GM19324 (cell line): Measurements from ENCODE around the gene TNFAIP3.
"Not testable (repeated sequence)": the region's sequence is repeated elsewhere in the genome, so short reads cannot be mapped to it uniquely, and the experiment has no call there.

Source experiments
- ATAC-seq: cut with Tn5 transposase; IDR thresholded peaks from one replicate; pipeline ENCODE4 v1.9.1; 2021; ENCODE audit warnings: mild to moderate bottlenecking, moderate library complexity; ENCODE audit not compliant: unreplicated experiment, low FRiP score

Gene TNFAIP3

DNA sequence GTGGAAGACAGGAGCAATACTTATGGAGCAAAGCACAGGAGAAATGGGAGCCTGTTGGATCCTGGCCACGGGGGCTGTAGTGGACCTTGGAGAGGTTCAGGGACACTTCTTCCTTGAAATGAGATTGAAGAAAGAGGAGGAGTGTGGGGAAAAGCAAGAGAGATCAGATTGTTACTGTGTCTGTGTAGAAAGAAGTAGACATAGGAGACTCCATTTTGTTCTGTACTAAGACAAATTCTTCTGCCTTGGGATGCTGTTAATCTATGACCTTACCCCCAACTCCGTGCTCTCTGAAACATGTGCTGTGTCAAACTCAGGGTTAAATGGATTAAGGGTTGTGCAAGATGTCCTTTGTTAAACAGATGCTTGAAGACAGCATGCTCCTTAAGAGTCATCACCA lies 22.7 kb upstream of the TNFAIP3 start:
- not testable (repeated sequence) for ATAC-seq

DNA sequence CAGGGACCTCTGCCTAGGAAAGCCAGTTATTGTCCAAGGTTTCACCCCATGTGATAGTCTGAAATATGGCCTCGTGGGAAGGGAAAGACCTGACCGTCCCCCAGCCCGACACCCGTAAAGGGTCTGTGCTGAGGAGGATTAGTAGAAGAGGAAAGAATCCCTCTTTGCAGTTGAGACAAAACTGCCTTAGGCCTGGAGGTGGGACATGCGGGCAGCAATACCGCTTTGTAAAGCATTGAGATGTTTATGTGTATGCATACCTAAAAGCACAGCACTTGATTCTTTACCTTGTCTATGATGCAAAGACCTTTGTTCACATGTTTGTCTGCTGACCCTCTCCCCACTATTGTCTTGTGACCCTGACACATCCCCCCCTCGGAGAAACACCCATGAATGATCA lies 22.3 kb upstream of the TNFAIP3 start:
- not testable (repeated sequence) for ATAC-seq

DNA sequence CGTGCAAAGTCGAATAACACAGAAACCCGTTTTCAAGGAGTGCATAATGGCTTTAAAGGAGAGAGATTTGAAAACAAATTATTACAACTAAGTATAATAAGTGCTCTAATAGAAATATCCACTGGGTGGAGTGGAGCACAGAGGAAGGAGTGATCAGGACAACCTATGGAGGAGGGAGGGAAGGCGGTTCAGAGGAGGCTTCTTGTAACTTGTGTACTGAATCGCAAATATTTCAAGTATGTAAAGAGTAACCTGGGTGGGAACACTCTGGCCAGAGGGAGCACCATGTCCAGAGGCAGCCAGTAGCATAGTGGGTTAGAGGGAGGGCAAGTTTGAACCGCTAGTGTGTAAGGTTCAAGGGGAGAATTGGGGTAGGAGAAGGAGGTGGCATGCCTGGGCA lies 21.6 kb upstream of the TNFAIP3 start:
- ATAC-seq: no peak

DNA sequence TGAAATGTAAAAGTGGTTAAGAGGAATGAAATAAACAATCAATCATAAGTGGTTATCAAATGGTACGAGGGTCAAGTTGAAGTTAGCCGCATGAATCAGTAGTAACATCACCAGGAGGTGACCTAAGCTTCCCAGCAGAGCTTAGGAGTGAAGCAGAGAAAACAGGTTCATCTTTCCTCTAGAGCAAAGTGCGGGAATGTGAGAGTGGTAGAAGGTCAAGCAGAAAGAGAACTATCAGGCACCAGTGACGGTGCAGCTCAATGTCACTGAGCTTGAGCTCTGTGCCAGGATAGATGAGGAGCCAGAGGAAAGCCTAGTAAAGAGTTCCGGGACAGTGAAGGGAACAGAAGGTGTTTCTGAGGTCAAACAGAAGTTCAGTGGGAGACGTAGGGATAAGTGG lies 20.8 kb upstream of the TNFAIP3 start:
- ATAC-seq: no peak

DNA sequence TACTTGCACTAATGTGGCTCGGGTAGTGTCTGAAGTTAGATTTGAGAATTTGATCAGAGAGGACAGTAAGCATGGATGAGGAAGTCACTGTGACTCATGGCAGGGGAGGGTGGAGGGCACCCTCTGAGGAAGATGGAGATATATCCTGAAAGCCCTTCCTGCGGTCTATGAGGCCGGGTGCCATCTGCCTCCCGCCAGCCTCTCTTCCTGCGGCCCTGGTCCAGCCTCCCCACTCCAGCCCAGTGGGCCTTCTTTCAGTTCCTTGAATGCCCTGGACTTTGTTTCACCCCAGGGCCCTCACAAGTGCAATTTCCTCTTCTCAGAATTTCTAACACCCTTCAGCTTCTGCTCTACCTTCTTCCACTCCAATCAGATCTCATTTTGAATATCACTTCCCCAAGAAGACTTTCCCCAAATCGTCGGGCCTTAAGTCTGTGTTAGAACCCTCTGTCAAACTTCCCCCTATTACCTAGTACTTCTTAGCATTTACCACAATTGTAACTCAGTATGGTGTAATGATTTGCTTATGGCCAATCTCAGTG lies 20.2 kb upstream of the TNFAIP3 start:
- no peak for ATAC-seq

DNA sequence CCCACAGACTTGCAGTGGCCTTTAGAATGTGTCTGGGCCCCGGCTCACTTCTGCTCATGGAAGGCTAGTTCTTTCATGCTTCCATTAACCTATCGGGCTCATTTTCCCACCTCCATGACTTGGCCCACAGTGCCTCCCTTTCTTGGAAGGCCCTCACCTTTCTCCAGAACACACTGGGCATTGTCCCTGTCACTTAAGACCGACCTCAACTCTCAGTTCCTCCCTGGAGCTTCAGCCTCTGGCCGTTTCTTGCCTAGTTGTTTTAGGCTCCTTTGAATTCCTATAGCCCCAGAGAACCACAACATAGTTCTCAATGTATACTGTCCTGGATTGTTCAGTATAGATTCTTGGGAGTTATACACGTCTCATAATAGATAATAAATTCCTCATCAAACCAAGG lies 19.3 kb upstream of the TNFAIP3 start:
- ATAC-seq: no peak

DNA sequence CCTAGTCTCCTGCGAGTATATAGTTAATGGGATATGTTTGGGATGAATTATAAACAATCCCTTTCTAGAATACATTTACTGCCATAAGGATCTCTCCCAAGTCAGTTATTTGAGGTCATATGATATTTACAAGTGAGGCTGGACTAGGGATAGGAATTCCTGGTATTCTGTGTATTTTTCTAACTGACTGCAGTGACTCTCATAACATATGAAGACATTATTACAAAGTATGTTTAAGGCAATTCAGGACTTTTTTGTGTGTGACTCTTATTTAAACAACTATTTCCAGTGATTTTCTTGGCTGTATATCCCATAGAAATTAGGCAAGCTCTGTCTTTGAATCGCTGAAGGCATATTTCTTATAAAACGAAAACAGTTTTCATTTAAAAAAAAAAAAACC lies 18.4 kb upstream of the TNFAIP3 start:
- ATAC-seq: no peak

DNA sequence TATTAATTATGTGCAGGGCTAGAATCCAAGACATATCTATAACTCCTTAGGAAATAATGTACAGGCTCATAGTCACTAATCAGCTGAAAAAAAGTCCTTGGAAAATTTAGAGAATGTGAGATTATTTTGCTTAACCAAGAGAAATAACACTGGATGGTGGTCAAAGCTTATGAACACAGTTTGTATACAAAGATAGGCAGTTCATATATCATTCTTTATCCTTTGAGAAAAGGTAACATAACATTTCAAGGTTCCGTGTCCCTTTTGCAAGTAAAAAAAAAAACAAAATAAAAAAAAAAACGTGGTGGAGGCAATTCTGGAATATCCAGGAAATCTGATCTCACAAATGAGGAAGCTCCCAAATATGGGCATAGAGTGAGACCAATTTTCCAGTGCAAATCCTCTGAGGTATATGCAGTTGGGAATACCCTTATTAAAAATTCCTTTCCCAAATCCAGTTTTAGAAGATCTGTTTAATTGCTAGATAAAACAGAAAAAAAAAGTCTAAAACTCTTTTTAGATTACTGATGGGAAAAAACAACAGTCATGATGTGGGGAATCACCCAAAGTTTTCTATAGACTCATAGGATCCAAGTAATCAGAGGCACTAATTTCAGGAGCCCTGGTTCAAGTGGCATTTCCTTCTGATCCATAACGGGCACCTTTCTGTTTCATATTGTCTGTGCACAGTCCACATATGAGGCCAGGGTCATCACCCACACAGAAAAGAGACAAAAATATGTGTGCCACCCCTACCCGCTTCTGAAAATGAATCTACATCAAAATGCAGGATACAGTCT lies 17.7 kb upstream of the TNFAIP3 start:
- no peak for ATAC-seq

DNA sequence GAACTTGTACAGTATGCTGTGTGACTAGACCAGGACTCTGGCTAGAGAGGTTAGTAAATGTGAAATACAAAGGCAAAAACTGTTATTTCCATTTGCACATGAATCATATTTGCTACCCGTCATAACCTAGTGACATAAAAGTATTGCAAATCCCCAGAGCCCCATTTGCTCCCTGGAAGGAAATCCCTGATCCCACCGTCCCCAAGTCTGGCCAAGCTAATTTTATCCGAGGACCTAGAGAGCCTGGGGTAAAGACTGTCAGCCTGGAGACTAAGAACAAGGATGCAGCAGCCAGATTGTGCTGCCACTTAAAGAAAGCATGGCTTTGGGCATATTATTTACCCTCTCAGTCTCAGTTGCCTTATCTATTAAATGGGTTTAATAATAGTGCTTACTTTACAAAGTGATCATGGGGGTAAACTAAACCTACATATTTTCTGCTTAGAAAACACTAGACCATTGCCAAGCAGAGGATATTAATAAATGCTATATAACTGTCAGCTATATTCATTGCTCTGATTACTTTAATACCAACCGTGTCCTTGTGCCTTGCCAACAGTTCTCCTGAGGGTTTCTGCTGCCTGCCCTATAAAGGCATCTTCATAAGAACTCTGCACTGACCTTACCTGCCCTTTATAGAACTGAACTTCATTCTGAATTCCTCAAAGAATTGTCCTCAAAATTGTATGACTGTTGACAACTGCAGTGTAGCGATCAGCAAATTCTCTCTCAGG lies 16.9 kb upstream of the TNFAIP3 start:
- no peak for ATAC-seq

DNA sequence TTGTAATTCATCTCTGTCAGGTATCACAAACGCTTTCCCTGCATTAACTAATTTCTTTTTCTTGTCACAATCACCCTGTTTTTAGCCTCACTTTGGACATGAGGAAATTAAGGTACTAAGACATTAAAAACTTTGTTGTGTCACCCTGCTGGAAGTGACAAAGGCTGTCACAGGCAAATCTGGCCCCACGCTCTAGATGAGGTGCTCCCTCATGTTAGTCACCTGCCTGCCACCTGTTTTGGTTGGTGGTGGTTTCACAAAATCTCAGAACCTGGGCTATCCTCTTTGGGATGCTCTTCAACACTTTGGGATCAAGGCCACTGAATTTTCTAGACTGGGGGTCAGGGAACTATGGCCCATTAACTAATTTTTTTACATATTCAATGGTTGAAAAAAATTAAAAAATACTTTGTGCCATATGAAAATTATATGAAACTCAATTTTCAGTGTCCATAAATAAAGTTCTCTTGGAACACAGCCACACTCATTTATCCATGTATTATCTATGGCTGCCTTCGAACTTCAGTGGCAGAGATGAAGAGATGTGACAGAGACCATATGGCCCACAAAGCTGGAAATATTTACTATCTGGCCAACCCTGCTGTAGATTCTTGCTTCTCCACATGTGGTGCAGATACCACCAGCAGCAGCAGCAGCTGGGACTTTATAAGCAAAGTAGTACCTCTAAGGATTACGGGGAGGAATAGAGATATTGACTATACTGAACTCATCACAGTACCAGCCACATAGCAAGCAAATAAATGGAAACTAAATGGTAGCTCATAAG lies 16.1 kb upstream of the TNFAIP3 start:
- ATAC-seq: no peak

DNA sequence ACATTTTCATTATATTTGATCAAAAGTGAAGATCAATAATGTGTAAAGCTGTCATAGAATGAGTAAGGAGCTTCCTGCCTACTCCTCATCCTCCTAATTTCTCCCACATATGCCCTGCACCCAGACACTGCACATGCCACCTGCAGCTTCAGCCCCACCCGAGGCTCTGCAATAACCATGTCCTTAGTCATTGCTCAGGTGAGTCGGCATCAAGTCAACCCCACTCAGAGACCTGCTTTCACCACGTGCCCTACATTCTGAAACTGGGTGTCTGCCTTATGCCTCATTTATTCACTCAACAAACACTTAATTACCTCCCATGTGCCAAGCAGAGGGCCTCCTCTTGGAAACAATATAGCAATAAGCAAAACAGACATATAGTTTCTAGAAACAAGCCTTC lies 15.4 kb upstream of the TNFAIP3 start:
- no peak for ATAC-seq

DNA sequence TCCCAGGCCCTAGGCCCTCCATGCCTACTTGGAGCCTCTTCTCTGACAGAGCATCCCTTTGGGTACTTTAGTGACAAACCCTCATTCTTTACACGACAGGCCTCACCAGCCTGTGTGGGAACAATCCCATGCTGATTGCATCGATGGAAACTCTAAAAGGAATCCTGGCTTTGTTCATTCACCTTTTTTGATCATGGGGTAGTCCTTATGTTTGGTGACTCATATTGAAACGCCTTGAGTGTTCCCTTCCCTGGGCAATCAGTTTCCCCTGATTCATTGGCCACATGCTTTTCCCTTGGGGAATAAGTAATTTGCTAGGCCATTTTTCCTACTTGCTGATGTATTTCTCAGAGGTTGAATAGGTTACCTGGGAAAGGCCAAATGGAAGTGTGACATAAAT lies 14.7 kb upstream of the TNFAIP3 start:
- no peak for ATAC-seq

DNA sequence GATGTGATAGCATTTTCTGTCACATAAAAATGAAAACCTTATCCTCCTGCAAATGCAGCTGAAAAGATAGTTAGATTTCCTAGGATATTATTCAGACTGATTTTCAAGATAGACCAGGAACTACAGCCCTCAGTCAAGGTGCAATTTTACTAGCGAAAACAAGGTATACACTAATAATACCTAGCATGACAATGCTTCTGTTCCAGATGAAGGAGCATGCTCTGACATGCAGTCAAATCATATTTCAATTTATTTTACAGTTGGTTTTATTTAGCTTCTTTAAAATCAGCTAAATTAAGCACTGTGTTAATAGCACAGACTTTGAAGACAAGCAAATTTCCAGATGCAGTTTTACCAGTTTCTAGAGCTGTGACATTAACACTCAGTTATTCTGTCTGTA lies 14.2 kb upstream of the TNFAIP3 start:
- no peak for ATAC-seq

DNA sequence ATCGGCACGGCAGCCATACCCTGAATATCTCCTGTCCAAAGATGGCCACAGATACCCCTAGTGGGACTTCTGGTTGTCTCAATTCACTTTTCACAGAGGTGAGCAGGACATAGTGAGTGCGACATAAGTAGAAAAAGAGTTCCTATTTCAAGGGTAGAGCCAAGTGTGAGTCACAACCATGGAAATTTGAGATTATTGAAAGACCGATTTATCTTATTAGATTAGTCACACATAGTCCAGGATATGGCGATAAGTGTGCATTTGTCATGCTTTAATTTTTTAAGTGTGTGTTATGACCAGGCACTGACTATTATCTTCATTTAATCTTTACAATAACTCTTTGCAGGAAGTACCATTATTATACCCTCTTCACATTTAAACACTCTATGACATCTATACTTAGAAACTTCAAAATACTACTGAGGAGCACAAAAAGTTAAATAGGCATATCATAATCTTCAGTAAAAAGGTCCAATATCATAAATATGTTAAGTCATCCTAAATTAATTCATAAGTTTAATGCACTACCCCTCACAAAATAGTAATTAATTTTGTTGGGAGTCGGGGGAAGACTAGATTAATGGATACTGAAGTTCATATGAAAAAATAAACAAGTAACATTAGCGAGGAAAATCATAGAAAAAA lies 13.4 kb upstream of the TNFAIP3 start:
- no peak for ATAC-seq

DNA sequence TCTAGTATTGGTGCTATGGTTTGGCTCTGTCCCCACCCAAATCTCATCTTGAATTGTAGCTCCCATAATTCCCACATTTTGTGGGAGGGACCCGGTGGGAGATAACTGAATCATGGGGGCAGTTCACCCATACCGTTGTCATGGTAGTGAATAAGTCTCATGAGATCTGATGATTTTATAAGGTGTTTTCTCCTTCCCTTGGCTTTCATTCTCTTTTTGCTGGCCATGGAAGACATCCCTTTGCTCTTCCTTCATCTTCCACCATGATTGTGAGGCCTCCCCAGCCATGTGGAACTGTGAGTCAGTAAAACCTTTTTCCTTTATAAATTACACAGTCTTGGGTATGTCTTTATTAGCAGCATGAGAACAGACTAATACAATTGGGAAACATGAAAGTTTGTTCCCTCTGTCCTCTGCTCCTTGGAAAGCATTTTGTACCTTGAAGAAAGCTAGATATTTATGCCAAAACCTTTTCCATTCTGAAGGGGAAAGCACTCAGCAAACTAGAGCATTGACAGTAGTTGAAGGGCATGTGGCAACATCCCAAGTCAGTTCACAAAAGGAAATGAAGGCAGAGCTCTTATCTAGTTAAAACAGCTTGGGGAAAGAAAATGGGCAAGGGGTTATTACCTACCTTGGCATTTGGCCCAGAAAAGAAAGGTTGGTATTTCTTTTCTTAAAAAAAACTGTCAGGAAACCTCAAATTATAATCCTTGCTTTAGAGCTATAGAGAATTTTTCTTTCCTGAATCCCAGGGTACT lies 10.7 kb upstream of the TNFAIP3 start:
- ATAC-seq: no peak

DNA sequence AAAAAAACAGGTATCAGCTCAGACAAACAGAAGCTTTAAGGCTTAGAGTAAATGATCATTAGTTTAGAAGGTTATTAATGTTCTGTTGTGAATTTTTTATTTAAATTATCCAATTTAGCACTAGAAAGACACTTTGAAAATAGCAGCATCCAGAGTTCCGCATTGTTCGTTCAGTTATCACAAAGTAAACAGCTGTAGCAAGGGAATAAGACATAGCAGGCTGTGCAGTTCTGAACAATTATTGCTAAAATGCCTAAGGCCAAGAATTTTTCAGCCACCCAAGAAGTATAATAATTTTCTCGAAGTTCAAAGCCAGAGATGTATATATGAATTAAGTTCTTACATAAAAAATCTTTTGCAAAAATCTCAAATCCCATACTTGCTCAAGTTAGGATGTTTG lies 8.0 kb upstream of the TNFAIP3 start:
- ATAC-seq: no peak

DNA sequence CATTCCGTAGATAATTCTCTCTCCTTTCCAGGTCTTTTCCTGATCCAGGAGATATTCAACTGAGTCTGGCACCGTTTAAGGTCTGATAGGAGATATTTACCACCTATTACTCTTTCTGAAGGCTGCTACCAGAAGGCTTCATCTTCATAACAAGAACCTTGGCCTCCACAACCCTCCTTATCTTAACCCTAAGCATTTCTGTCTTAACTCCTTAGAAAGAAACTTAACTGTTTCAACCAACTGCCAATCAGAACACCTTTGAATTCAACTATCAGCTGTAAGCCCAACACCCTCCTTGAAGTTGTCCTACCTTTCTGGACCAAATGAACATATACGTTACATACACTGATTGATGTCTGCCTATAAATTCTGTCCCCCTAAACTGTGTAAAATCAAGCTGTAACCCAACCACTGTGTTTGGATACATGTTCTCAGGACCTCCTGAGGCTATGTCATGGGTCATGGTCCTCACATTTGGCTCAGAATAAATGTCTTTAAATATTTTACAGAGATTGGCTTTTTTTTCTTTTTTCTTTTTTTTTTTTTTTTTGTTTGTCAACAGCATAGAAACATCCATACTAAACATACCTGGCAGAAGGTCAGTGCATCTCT lies 6.6 kb upstream of the TNFAIP3 start:
- no peak for ATAC-seq

DNA sequence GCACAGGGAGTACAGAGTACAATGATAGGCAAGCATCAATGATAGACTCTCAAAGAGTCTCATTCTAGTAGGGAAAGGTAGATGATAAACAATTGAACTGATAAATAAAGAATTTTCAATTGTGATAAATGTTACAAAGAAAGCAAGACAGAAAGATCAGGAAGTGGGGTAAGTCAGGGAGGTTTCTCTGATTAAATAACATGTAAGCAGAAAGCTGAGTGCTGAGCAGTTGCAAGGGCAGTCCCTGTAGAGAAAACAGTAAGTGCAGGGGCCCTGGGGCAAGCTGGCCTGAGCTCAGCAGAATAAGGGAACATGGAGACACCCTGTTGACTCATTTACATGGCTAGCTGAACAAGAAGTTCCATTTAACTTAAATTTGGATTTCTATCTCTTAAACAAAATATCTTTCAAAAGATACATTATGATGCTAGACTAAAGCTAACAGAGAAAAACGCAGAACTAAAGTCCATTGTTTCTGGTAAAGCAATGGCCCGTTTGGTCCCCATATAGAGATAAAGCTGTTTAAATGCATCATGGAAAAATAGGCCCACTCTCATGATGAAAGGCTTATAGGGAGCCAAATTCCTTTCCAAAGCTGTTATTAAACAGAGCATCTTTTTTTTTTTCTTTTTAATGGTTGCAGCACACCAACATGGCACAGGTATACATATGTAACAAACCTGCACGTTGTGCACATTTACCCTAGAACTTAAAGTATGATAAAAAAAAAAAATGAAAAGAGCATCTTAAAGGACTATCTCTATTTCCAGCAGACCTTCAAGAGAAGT lies 5.3 kb upstream of the TNFAIP3 start:
- no peak for ATAC-seq
